ENCODE results near the gene TRANK1. TPM values are rescaled to one million over a fixed set of nuclear protein-coding genes. Genes with fewer than 3 reads are reported as not detected.

TRANK1 gene
- total and polyA plus RNA-seq, 2 of the 4 experiments (the other 2 are of a cell fraction): 7.9 to 12.7 TPM

GRCh38 chr3:36803091-36803791 is 141.6 kb downstream of the TRANK1 start:
- H3K4me1 ChIP-seq (ENCODE audit: control insufficient read depth, insufficient read depth, low read length): no peaks in the 10 kb centered on the region
- no peak overlapping the region for H3K56ac ChIP-seq (ENCODE audit: extremely low read depth, insufficient read depth, low read length)
- dilution Hi-C loops (cut with HindIII; ENCODE audit: low sequenced_read_pairs, unreplicated experiment): no loop called here
- H3K9ac ChIP-seq (ENCODE audit: low read depth, low read length): no peak overlapping the region
- H4K8ac ChIP-seq (ENCODE audit: low read depth in 2 of 2, low read length in 2 of 2): no peak overlapping the region
- no peaks in the 10 kb centered on the region for H4K20me1 ChIP-seq (ENCODE audit: insufficient read depth, low read length)
- no peak overlapping the region for H2BK120ac ChIP-seq (ENCODE audit: low read depth, low read length)
- no peaks in the 10 kb centered on the region for H3K9me1 ChIP-seq (ENCODE audit: insufficient read depth, low read length)
- ChIA-PET POLR2A (ENCODE audit: unreplicated experiment) (no interaction called here), CTCF (interaction anchor here (0.7 kb wide), 1 partner anchor 11 kb away, joined by 3 read pairs; no protein-coding TSS in a partner anchor)
- H3K14ac ChIP-seq (replicated peaks; ENCODE audit: low read depth, low read length): no peak overlapping the region
- no peak for ATAC-seq (ENCODE audit: low read depth)
- no peak overlapping the region for H3K27ac ChIP-seq (ENCODE audit: insufficient read depth, low read length)
- 100% methylated on average over 1 of the region's 5 CpGs; no CpG with 5 or more reads in 1 of the 2 experiments for WGBS, 2 experiments (ENCODE audit: extremely low coverage in 2 of 2, insufficient read length in 1 of 2)
- no peak overlapping the region for H2BK5ac ChIP-seq (ENCODE audit: low read depth, low read length, poor library complexity, severe bottlenecking)
- no peak overlapping the region for H4K5ac ChIP-seq (ENCODE audit: low read depth, low read length)
- DNase-seq: no peak
- no peak overlapping the region for H2AK9ac ChIP-seq (replicated peaks; ENCODE audit: low read depth, low read length, poor library complexity)
- no peak overlapping the region for H3K23ac ChIP-seq (ENCODE audit: low read depth, low read length)
- H3K36me3 ChIP-seq (ENCODE audit: control insufficient read depth, insufficient read depth, low read length): no peaks in the 10 kb centered on the region
- intact Hi-C loops (cut with micrococcal nuclease): no loop called here
- no peak overlapping the region for H2BK15ac ChIP-seq (ENCODE audit: low read depth, low read length)
- BruUV-seq (replicated peaks): no TSS peak
- H3K4me3 ChIP-seq (ENCODE audit: insufficient read depth, low read depth, low read length): no peak overlapping the region
- H3K4me2 ChIP-seq (ENCODE audit: low read depth, low read length): no peak overlapping the region
- H3K9me3 ChIP-seq (ENCODE audit: control insufficient read depth, insufficient read depth, low read length): peaks cover 2% of the 10 kb centered on the region; the same call in 1 of the 2 replicates
- no peak overlapping the region for H2AFZ ChIP-seq (replicated peaks; ENCODE audit: low read length, poor library complexity)
- TF ChIP-seq RFX5 (IDR thresholded peaks at IDR 0.05; ENCODE audit: low read depth, low read length): no peak
- TF ChIP-seq FOS (IDR thresholded peaks at IDR 0.05; ENCODE audit: low read depth, low read length): no peak
- TF ChIP-seq MXI1 (IDR thresholded peaks at IDR 0.05; ENCODE audit: borderline replicate concordance, low read depth, low read length): no peak
- TF ChIP-seq RCOR1 (IDR thresholded peaks at IDR 0.05; ENCODE audit: insufficient replicate concordance, low read length): no peak
- in situ Hi-C loops (cut with MboI; ENCODE audit: low sequenced_read_pairs): no loop called here
- no peak overlapping the region for H3K18ac ChIP-seq (ENCODE audit: low read depth, low read length)
- no peaks in the 10 kb centered on the region for H3K27me3 ChIP-seq (ENCODE audit: control insufficient read depth, insufficient read depth, low read length)
- no peaks in the 10 kb centered on the region for H3K79me1 ChIP-seq (ENCODE audit: low read depth in 1 of 2, low read length in 2 of 2)
- H2AK5ac ChIP-seq (ENCODE audit: low read depth, low read length): no peak overlapping the region
- no peak overlapping the region for H3K4ac ChIP-seq (ENCODE audit: low read depth, low read length)
- no peak overlapping the region for H2BK20ac ChIP-seq (ENCODE audit: low read depth, low read length)
- no peak overlapping the region for H4K91ac ChIP-seq (ENCODE audit: insufficient read depth, low read depth, low read length)

Measured in IMR-90 (cell line).